HG03571 (cell line): Measurements from ENCODE around the gene DEFB124.
"Not testable (repeated sequence)": the region's sequence is repeated elsewhere in the genome, so short reads cannot be mapped to it uniquely, and the experiment has no call there.

Experiments
- ATAC-seq: cut with Tn5 transposase; IDR thresholded peaks from one replicate; pipeline ENCODE4 v1.9.1; 2021; ENCODE audit not compliant: unreplicated experiment

DEFB124 gene

GRCh38 chr20:31489152-31489551 lies 14.2 kb upstream of the DEFB124 start:
- no peak for ATAC-seq

GRCh38 chr20:31488115-31488514 lies 13.2 kb upstream of the DEFB124 start:
- no peak for ATAC-seq

- no peak for ATAC-seq
Measured at GRCh38 chr20:31485450-31486339, 10.8 kb upstream of the DEFB124 start.

DNA sequence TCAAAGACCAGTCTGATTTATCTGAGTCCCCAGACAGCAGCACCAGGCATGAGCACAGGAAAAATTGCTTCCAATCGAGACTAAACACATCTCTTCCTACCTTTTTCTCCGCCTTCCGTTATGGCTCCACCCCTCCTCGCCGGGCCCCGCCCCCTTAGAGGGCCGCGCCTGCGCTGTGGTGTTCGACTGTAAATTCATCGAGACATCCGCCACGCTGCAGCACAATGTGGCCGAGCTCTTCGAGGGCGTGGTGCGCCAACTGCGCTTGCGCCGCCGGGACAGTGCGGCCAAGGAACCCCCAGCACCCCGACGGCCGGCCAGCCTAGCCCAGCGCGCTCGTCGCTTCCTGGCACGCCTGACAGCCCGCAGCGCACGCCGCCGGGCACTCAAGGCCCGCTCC lies 9.1 kb upstream of the DEFB124 start:
- ATAC-seq, result no peak

GRCh38 chr20:31476643-31477215 lies 1.8 kb upstream of the DEFB124 start:
- ATAC-seq, result no peak

DNA sequence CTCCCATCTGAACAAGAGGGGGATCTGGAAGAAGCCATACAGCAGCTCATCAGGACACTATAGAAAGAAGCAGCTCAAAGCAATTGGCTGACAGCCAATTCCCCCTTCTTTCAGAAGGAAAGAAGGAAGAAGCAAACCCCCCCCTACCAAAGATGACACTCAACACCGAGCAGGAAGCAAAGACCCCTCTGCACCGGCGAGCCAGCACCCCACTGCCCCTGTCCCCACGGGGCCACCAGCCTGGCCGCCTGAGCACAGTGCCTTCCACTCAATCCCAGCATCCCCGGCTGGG lies 1.3 kb upstream of the DEFB124 start:
- no peak for ATAC-seq

DNA sequence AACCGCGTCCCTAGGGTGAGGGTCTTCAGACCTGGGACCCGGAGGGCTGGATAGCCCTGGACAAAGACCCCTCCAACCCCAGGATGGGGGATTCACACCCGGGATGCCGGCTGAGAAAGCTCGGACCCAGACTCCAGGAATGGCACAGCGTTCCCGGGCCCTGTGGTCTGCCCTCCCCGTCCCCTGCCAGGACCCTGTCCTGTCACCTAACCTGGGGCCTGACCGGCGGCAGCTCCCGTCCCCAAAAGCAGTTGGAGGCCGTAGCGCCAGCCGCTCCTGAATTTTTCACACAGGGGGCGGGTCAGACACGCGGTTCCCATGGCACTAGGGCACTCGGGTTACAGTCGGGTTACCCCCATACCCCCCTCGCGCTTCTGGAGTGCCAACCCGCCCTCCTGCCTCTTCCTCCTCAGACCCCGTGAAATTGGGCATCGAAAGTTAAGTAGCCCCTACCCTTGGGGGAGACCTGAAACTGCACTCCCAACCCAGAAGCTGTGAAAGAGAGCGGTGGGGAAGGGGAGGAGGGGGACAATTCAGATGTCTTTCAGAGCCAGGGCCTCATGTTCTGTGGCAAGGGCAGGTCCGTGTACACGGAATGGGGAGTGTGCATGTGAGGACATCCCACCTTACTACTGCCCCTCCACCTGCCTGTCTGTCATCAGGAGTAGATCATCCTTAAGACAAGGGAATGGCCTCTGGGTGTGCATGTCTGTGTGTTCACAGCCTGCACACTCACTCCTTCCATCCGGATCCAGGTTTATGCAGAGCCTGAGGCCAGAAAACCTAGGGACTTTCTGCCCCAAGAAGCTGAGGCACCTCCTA lies 756 bp upstream of the DEFB124 start:
- no peak for ATAC-seq

- no peak for ATAC-seq
Measured at GRCh38 chr20:31474097-31474436, 860 bp downstream of the DEFB124 start.

DNA sequence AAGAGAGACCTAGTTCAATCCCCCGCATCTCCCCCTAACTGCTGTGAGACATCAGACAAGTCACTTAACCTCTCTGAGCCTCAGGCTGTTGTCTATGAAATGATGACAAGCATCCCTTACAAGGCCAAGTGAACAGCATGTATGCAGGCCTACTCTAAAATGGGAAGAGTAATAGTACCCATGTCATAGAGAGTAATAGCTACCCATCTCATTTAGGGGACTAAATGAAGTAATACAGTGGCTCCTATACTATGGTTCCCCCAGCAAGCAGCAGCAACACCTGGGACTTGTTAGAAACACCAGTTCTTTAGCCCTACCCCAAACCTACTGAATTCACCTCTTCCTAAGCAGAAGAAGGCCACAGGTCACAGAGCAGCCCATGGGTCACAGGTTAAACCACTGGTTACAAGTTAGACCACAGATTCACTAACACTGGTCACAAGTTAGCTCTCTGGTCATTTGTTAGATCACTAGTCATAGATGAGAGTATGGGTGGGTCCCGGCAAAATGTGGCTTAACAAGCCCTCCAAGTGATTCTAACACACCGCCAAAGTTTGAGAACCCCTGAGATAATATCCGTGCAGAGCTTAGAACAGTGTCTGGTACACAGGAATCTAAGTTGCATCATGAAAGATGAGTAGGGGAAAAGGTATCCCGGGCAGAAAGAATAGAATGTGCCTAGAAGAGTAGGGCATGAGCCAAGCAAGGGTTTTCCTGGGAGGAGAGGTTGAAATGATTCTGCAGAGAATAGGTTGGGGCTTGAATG lies 1.4 kb downstream of the DEFB124 start:
- no peak for ATAC-seq

DNA sequence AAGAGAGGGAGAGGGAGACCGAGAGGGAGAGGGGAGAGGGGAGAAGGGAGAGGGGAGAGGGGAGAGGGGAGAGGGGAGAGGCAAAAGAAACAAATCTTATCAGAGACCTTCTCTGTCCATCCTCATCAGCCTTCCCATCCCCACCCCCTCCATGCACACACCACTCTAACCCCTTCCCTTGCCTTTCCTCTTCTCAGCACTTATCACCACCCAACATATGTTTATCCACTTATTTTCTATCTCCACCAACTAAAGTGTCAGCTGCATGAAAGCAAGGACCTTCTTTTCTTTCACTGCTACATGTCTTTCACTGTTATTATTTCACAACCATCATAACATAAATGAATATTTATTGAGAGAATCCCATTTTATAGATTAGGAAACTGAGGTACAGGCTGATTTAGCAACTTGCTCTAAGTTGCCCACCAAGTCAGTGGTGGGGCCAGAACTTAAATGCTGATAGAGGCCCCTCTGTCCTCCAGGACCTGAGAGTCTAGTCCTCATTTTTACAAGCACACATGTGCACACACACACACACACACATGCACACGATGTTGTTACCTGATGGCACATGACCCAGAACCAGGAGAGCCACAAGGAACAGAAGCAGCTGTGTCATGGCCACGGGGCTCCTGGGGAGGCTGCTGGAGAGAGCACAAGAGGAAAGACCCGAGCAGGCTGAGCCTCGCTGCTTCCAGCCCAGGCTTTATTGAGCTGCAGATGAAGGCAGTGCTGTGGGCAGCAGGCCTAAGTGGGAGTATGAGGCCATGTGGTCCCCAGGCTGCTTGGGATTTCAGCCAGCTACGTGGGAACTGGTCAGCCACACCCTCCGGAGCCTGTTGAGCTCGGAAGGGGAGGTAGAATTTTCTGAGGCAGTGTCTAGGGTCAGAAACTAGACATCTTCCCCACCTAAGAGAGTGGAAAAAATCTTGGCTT lies 2.3 kb downstream of the DEFB124 start:
- no peak for ATAC-seq

DNA sequence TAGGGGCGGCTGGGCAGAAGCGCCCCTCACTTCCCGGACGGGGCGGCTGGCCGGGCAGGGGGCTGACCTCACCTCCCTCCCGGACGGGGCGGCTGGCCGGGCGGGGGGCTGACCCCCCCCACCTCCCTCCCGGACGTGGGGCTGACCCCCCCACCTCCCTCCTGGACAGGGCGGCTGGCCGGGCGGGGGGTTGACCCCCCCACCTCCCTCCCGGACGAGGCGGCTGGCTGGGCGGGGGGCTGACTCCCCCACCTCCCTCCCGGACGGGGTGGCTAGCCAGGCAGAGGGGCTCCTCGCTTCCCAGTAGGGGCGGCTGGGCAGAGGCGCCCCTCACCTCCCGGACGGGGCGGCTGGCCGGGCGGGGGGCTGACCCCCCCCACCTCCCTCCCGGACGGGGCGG lies 4.0 kb downstream of the DEFB124 start:
- ATAC-seq, result not testable (repeated sequence)

DNA sequence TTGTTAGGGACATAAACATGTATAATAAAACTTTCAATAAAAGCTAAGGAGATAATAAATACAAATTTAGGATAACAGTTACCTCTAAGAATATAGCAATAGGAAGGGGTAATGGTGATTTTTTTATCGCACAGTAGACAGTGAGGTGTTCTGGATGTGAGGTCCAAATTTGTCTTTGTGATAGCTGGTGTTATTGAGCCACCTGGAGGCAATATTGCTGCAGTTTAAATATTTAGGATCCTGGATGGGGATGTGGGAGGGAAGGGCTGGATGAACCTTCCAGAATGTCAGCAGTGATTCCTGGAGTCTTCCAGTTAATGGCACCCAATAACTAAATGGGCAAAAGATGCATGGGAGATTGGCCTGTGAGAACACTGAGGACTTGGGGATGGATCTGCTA lies 20.6 kb downstream of the DEFB124 start:
- ATAC-seq, result no peak

- ATAC-seq, result no peak
Measured at GRCh38 chr20:31452575-31452974, 22.4 kb downstream of the DEFB124 start.

GRCh38 chr20:31449511-31450414 lies 25.2 kb downstream of the DEFB124 start:
- no peak for ATAC-seq

DNA sequence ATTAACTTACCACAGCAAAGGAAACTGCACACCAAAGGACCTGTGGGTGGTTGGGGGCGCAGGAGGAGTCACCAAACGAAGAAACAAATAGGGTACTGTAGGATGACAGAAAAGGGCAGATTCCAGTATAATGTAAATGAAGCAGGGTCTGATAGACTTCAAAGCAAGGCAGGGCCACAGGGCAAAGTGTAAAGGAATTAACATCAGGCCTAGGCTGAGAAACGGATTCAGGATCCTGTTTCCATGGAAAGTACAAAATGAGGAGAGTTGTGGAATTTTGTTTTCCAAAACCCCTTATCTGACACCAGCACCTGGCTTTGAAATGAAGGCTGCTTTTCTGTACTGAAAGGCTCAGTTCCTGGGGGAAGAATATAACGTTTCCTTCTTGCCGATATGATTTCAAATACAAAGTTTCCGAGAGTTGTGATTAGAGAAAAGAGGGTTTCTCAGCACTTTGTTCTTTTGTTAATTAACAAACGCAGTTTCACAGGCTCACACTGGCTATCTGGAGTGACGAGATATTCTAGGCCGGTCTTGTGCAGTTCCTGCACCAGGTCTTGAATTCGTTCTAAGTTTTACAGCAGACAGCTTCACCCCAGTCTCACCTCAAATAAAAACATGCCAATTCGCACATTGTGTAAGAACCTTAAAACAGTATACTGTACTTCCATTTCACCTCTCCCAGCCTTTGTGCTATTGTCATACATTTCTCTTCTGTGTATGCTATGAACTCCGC lies 28.7 kb downstream of the DEFB124 start:
- no peak for ATAC-seq

DNA sequence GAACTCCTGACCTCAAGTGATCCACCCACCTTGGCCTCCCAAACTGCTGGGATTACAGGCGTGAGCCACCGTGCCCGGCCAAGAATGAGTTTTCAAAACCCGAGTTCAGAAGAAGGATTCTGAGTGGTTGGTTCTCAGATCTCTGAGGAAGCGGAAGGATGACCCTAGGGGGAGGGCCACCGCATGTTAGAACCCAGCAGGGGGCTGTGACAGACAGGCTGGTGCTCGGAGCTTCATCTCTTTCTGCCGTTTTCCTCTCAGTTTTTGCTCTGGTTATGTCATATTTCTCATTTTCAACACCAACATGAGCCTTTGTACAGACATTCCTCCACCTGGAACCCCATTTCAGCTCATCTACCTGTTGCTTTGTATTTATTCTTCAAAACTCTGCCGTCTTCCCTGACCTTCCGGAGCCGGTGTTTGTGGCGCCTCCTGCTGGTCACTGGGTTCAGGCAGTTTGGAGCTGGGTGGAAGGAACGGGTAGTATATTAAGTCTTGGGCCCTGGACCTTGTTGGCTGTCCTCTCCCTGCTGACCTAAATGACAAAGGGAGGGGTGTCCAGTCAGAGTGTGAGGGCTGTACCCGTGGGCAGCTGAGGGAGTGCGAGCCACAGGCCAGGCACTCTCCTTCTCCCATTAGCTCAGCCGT lies 34.8 kb downstream of the DEFB124 start, which contains the start of gene DEFB123:
DEFB123 (plus strand) TSS at position 621 of the 648 bp plus-strand sequence. CDS start 67 bp downstream, outside the sequence.
- ATAC-seq, result no peak

GRCh38 chr20:31430568-31431115 lies 44.3 kb downstream of the DEFB124 start:
- no peak for ATAC-seq

GRCh38 chr20:31427576-31427975 lies 47.4 kb downstream of the DEFB124 start:
- ATAC-seq, result not testable (repeated sequence)
